ENCODE measurements around the gene TSNAX. TPM values are rescaled to one million over a fixed set of nuclear protein-coding genes. Genes with fewer than 3 reads are reported as not detected.

TSNAX gene
- total RNA-seq, 1 donor from 2014 or later: 35.6 TPM

GRCh38 chr1:231527586-231528171 is 790 bp upstream of the TSNAX start:
- H3K36me3 Mint-ChIP-seq (ENCODE audit: insufficient read depth): peaks cover 4% of the 10 kb centered on the region
- DNase-seq (ENCODE audit: low spot score, unreplicated experiment): no peak
- no peak for TF ChIP-seq CTCF (IDR thresholded peaks at IDR 0.05; ENCODE audit: unreplicated experiment)
- H3K4me1 Mint-ChIP-seq (ENCODE audit: low read depth): peaks cover 21% of the 10 kb centered on the region
- H3K27ac Mint-ChIP-seq: peak overlapping the region; percentile 100
- no peaks in the 10 kb centered on the region for H3K9me3 Mint-ChIP-seq (ENCODE audit: low read depth)
- H3K27me3 Mint-ChIP-seq: no peaks in the 10 kb centered on the region
- H3K4me3 Mint-ChIP-seq (ENCODE audit: low read depth): peak overlapping the region; percentile 97

DNA sequence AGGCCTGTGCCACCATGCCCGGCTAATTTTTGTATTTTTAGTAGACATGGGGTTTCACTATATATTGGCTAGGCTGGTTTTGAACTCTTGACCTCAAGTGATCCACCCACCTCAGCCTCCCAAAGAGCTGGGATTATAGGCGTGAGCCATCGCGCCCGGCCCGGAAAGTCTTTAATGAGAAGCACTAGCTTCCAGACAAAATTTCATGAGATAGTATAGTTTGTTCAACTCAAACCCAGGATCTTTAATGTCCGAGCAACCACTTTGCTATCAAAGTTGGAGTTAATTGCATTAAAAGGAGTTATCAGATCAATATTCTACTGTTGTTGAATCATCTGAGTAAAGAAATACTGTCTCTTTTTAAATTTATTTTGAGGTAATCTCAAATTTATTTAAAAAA is 4.8 kb downstream of the TSNAX start:
- Mint-ChIP-seq H3K27ac (no peak overlapping the region), H3K4me3 (ENCODE audit: low read depth) (no peak overlapping the region), H3K36me3 (ENCODE audit: insufficient read depth) (peaks cover 12% of the 10 kb centered on the region), H3K27me3 (no peaks in the 10 kb centered on the region), H3K9me3 (ENCODE audit: low read depth) (no peaks in the 10 kb centered on the region), H3K4me1 (ENCODE audit: low read depth) (peaks cover 17% of the 10 kb centered on the region)
- no peak for DNase-seq (ENCODE audit: low spot score, unreplicated experiment)
- TF ChIP-seq CTCF (IDR thresholded peaks at IDR 0.05; ENCODE audit: unreplicated experiment): no peak

GRCh38 chr1:231534703-231535159 is 6.3 kb downstream of the TSNAX start:
- H3K27ac Mint-ChIP-seq: no peak overlapping the region
- no peak for DNase-seq (ENCODE audit: low spot score, unreplicated experiment)
- peaks cover 9% of the 10 kb centered on the region for H3K4me1 Mint-ChIP-seq (ENCODE audit: low read depth)
- no peak overlapping the region for H3K4me3 Mint-ChIP-seq (ENCODE audit: low read depth)
- no peaks in the 10 kb centered on the region for H3K27me3 Mint-ChIP-seq
- TF ChIP-seq CTCF (IDR thresholded peaks at IDR 0.05; ENCODE audit: unreplicated experiment): no peak
- no peaks in the 10 kb centered on the region for H3K9me3 Mint-ChIP-seq (ENCODE audit: low read depth)
- peaks cover 19% of the 10 kb centered on the region for H3K36me3 Mint-ChIP-seq (ENCODE audit: insufficient read depth)

- DNase-seq (ENCODE audit: low spot score, unreplicated experiment): no peak
- Mint-ChIP-seq H3K9me3 (ENCODE audit: low read depth) (peaks cover 8% of the 10 kb centered on the region), H3K4me3 (ENCODE audit: low read depth) (no peak overlapping the region), H3K27me3 (no peaks in the 10 kb centered on the region), H3K4me1 (ENCODE audit: low read depth) (peaks cover 5% of the 10 kb centered on the region), H3K27ac (no peak overlapping the region), H3K36me3 (ENCODE audit: insufficient read depth) (peaks cover 25% of the 10 kb centered on the region)
- TF ChIP-seq CTCF (IDR thresholded peaks at IDR 0.05; ENCODE audit: unreplicated experiment): no peak
These were observed 7.6 kb downstream of the TSNAX start for GRCh38 chr1:231536099-231536498.

DNA sequence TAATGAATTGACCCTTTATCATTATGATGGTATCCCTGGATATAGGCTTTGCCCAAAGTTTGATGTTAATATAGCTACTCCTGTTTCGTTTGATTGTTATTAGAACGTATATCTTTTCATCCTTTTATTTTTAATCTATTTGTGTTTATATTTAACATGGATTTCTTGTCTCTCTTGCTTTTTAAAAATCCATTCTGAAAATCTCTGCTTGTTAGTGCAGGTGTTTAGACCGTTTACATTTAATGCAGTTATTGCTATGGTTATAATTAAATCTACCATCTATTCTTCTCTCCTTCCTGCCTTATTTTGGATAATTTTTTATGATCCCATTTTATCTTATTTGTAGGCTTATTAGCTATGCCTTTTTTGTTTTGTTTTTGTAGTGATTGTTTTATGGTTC is 12.4 kb downstream of the TSNAX start:
- H3K36me3 Mint-ChIP-seq (ENCODE audit: insufficient read depth): peaks cover 43% of the 10 kb centered on the region
- DNase-seq (ENCODE audit: low spot score, unreplicated experiment): no peak
- no peak for TF ChIP-seq CTCF (IDR thresholded peaks at IDR 0.05; ENCODE audit: unreplicated experiment)
- no peak overlapping the region for H3K27ac Mint-ChIP-seq
- H3K27me3 Mint-ChIP-seq: no peaks in the 10 kb centered on the region
- no peaks in the 10 kb centered on the region for H3K4me1 Mint-ChIP-seq (ENCODE audit: low read depth)
- H3K9me3 Mint-ChIP-seq (ENCODE audit: low read depth): peaks cover 9% of the 10 kb centered on the region
- no peak overlapping the region for H3K4me3 Mint-ChIP-seq (ENCODE audit: low read depth)
